ENCODE data around the gene THSD7A. TPM values are rescaled to one million over a fixed set of nuclear protein-coding genes. Genes with fewer than 3 reads are reported as not detected.

Gene THSD7A
- total and polyA plus RNA-seq, 7 experiments from 2014 or later, result 1.2 to 1.3 TPM; not detected in 5

DNA sequence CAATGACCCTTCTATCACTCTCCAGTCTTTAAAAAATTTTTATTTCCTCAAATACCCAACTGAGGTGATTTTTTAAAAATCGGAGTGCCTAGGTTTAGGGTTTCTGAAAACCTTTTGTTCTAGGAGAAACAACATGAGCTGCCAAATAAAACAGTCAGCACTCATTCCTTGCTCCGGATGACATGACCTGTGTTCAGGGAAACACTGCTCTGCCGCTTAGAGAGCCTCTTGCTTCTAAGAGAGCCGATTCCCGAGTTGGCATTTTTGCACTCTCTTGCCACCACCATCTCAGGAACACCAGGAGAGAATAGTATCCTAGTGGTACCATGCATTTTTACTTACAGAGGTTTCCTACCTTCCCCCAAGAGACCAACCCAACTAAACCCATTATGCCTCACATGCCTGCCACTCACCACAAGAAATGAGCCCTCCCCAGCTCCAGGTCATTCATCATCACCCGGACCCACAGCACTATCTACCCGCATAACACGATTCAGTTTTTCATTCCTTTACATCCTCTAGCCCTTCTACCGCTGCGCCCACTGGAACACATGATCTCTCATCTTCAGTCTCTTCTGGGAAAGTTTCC, 365.4 kb downstream of the THSD7A start:
- H3K27me3 ChIP-seq (ENCODE audit: control insufficient read depth in 2 of 2, insufficient read depth in 2 of 2, low read length in 2 of 2), result no peaks in the 10 kb centered on the region
- H3K36me3 ChIP-seq (ENCODE audit: control insufficient read depth in 2 of 3, insufficient read depth in 3 of 3, low read length in 3 of 3), result no peaks in the 10 kb centered on the region
- no peaks in the 10 kb centered on the region for H3K36me3 Mint-ChIP-seq
- intact Hi-C loops (cut with micrococcal nuclease), result no loop called here
- ChIA-PET CTCF (no interaction called here), POLR2A (no interaction called here)
- H3K9me3 Mint-ChIP-seq, result peaks cover 0 to 2% (median 0%) of the 10 kb centered on the region in 11 donors
- H3K4me3 Mint-ChIP-seq, result no peak overlapping the region
- no peak overlapping the region for H3K27ac ChIP-seq (ENCODE audit: low read depth, low read length)
- no peak for ATAC-seq
- H3K4me1 Mint-ChIP-seq, result no peaks in the 10 kb centered on the region
- no peak overlapping the region for H3K4me3 ChIP-seq (ENCODE audit: low read length)
- H3K27me3 Mint-ChIP-seq, result no peaks in the 10 kb centered on the region
- H3K9me3 ChIP-seq (ENCODE audit: control insufficient read depth in 2 of 3, low read length in 3 of 3), result no peaks in the 10 kb centered on the region
- no peak for DNase-seq
- H3K27ac Mint-ChIP-seq, result no peak overlapping the region
- no peaks in the 10 kb centered on the region for H3K4me1 ChIP-seq (ENCODE audit: control insufficient read depth in 2 of 2, insufficient read depth in 2 of 2, low read length in 2 of 2)

DNA sequence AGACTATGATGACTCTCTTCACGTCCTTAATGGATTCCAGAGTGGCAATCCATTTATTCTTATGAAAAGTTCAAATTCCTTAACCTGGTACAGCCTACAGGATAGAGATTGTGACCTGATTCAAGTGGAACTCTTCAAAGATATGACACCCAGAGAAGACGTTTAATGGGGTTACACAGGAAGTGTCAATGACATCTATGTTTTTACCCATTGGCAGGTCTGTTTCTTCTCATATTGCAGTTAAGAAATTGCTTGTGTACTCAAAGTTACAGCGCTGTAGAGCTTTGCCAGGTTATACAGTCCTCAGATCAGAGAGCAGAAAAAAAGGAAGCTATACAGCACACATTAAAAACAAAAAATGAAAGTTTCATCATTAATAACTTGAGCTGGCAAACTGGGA, 367.4 kb downstream of the THSD7A start:
- no peaks in the 10 kb centered on the region for H3K27me3 ChIP-seq (ENCODE audit: control insufficient read depth in 2 of 2, insufficient read depth in 2 of 2, low read length in 2 of 2)
- no peaks in the 10 kb centered on the region for H3K4me1 ChIP-seq (ENCODE audit: control insufficient read depth in 2 of 2, insufficient read depth in 2 of 2, low read length in 2 of 2)
- ChIA-PET CTCF (no interaction called here), POLR2A (no interaction called here)
- no peaks in the 10 kb centered on the region for H3K36me3 Mint-ChIP-seq
- no peaks in the 10 kb centered on the region for H3K4me1 Mint-ChIP-seq
- H3K27ac Mint-ChIP-seq, result no peak overlapping the region
- H3K9me3 Mint-ChIP-seq, result peaks cover 0 to 2% (median 0%) of the 10 kb centered on the region in 11 donors
- H3K9me3 ChIP-seq (ENCODE audit: control insufficient read depth in 2 of 3, low read length in 3 of 3), result no peaks in the 10 kb centered on the region
- intact Hi-C loops (cut with micrococcal nuclease), result no loop called here
- no peak overlapping the region for H3K4me3 ChIP-seq (ENCODE audit: low read length)
- no peaks in the 10 kb centered on the region for H3K27me3 Mint-ChIP-seq
- no peak for DNase-seq
- no peak overlapping the region for H3K27ac ChIP-seq (ENCODE audit: low read depth, low read length)
- no peak for ATAC-seq
- no peak overlapping the region for H3K4me3 Mint-ChIP-seq
- no peaks in the 10 kb centered on the region for H3K36me3 ChIP-seq (ENCODE audit: control insufficient read depth in 2 of 3, insufficient read depth in 3 of 3, low read length in 3 of 3)

DNA sequence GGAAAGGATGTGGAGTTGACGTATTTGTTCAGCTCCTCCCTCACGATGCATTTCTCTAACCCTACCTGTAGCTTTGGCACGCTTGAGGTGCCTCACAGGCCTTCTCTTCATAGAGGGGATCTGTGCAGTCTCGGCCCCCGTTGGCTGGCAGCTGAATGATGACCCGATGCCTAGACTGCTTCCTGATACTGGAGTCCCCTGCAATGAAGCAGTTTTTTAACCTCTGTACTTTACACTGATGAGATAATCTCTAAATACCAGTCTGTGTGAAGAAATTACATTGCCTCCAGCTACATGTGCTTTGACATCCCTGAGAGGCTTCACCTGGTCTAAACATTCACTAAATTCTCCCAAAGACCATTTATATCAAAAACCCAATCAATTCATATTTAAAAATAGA, 370.1 kb downstream of the THSD7A start:
- CTCF ChIA-PET, result no interaction called here
- intact Hi-C loops (cut with micrococcal nuclease), result no loop called here
- Histone ChIP-seq H3K4me1 (ENCODE audit: control insufficient read depth in 2 of 2, insufficient read depth in 2 of 2, low read length in 2 of 2) (no peaks in the 10 kb centered on the region), H3K36me3 (ENCODE audit: control insufficient read depth in 2 of 3, insufficient read depth in 3 of 3, low read length in 3 of 3) (no peaks in the 10 kb centered on the region), H3K27ac (ENCODE audit: low read depth, low read length) (no peak overlapping the region), H3K27me3 (ENCODE audit: control insufficient read depth in 2 of 2, insufficient read depth in 2 of 2, low read length in 2 of 2) (no peaks in the 10 kb centered on the region), H3K9me3 (ENCODE audit: control insufficient read depth in 2 of 3, low read length in 3 of 3) (no peaks in the 10 kb centered on the region), H3K4me3 (ENCODE audit: low read length) (no peak overlapping the region)
- no peak for ATAC-seq
- Mint-ChIP-seq H3K4me3 (no peak overlapping the region), H3K4me1 (peaks cover 0 to 5% (median 0%) of the 10 kb centered on the region in 7 donors), H3K27ac (no peak overlapping the region), H3K27me3 (no peaks in the 10 kb centered on the region), H3K9me3 (peaks cover 0 to under 1% (median 0%) of the 10 kb centered on the region in 11 donors), H3K36me3 (no peaks in the 10 kb centered on the region)
- POLR2A ChIA-PET, result no interaction called here
- no peak for DNase-seq

DNA sequence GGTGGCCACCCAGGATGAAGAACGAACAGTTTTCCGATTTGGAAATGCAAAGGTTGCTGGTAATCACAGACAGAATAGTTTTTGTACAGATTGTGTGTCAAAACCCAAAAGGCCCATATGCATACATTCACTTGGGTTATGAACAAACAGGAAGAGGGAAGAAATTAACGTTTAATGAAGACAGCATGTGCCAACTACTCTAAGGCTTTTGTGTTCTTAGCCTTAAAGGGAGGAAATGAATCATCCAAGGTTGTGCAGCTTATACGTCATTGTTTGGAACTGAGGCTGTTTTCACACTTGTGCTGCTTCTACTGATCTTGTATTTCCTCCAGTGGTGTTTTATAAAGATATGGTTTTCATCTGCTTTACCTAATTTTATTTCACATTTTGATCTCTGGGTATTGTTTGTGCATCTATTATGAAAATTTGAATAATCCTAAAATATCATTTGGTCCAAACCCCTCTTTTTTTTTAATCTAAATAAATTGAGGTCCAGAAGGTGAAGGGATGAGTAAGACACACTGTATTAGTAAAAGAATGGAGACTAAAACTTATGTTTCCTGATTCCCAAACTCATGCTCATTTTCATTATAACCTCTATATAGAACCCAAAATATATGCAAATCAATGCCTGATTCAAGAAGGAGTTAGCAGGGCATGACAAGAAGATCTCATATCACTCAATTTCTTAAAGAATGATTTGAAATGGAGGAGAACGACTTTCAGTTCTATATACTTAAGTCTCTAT, 373.1 kb downstream of the THSD7A start:
- DNase-seq (no peak), ATAC-seq (peak; percentile 67)
- Mint-ChIP-seq H3K27me3 (no peaks in the 10 kb centered on the region), H3K27ac (no peak overlapping the region), H3K4me3 (no peak overlapping the region), H3K36me3 (no peaks in the 10 kb centered on the region), H3K9me3 (no peaks in the 10 kb centered on the region), H3K4me1 (peaks cover 0 to 5% (median 0%) of the 10 kb centered on the region in 7 donors)
- no peaks in the 10 kb centered on the region for H3K27me3 ChIP-seq (ENCODE audit: control insufficient read depth in 2 of 2, insufficient read depth in 2 of 2, low read length in 2 of 2)
- H3K36me3 ChIP-seq (ENCODE audit: control insufficient read depth in 2 of 3, insufficient read depth in 3 of 3, low read length in 3 of 3), result no peaks in the 10 kb centered on the region
- intact Hi-C loops (cut with micrococcal nuclease), result no loop called here
- ChIA-PET CTCF (no interaction called here), POLR2A (no interaction called here)
- no peaks in the 10 kb centered on the region for H3K9me3 ChIP-seq (ENCODE audit: control insufficient read depth in 2 of 3, low read length in 3 of 3)
- H3K4me1 ChIP-seq (ENCODE audit: control insufficient read depth in 2 of 2, insufficient read depth in 2 of 2, low read length in 2 of 2), result no peaks in the 10 kb centered on the region
- no peak overlapping the region for H3K4me3 ChIP-seq (ENCODE audit: low read length)
- no peak overlapping the region for H3K27ac ChIP-seq (ENCODE audit: low read depth, low read length)

DNA sequence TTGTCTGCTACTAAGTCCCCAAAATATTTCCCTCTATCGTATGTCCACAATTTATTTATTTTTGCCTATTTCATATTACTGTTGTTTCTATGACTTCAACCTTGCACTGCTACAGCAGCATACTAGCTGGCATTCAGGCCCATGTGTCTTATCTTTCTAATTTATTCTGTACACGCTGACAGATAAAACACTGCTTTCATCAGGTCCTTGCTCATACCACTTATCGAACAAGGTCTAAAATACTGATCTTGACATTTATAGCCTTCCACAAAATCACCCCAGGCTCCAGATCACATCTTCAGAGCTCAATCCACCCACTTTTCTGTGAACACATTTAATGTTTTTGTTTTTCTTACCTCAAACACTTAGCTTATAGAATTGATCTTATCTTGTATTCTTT, 374.6 kb downstream of the THSD7A start:
- H3K27ac ChIP-seq (ENCODE audit: low read depth, low read length), result no peak overlapping the region
- intact Hi-C loops (cut with micrococcal nuclease), result no loop called here
- H3K4me3 ChIP-seq (ENCODE audit: low read length), result no peak overlapping the region
- H3K27ac Mint-ChIP-seq, result no peak overlapping the region
- no peaks in the 10 kb centered on the region for H3K36me3 Mint-ChIP-seq
- POLR2A ChIA-PET, result no interaction called here
- no peaks in the 10 kb centered on the region for H3K27me3 ChIP-seq (ENCODE audit: control insufficient read depth in 2 of 2, insufficient read depth in 2 of 2, low read length in 2 of 2)
- no peak overlapping the region for H3K4me3 Mint-ChIP-seq
- no peaks in the 10 kb centered on the region for H3K9me3 Mint-ChIP-seq
- no peak for ATAC-seq
- H3K4me1 ChIP-seq (ENCODE audit: control insufficient read depth in 2 of 2, insufficient read depth in 2 of 2, low read length in 2 of 2), result no peaks in the 10 kb centered on the region
- DNase-seq, result no peak
- CTCF ChIA-PET, result no interaction called here
- no peaks in the 10 kb centered on the region for H3K27me3 Mint-ChIP-seq
- no peaks in the 10 kb centered on the region for H3K36me3 ChIP-seq (ENCODE audit: control insufficient read depth in 2 of 3, insufficient read depth in 3 of 3, low read length in 3 of 3)
- no peaks in the 10 kb centered on the region for H3K9me3 ChIP-seq (ENCODE audit: control insufficient read depth in 2 of 3, low read length in 3 of 3)
- H3K4me1 Mint-ChIP-seq, result peaks cover 0 to 5% (median 0%) of the 10 kb centered on the region in 7 donors

DNA sequence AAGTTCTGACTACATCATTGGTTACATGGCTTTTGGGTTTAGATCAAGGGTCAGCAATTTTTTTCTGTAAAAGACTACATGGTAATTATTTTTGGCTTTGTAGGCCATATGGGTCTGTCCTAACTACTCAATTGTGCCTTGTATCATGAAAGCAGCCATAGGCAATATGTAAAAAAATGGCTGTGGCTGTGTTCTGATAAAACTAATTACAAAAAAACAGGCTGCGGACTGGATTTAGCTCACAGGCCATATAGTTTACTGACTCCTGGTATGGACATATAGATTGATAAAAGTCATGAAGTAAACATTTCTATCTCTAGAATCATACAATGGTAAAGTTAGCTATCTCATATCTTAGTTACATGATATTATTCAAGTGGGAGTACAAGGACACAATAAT, 375.4 kb downstream of the THSD7A start:
- H3K4me1 Mint-ChIP-seq, result peaks cover 0 to 5% (median 0%) of the 10 kb centered on the region in 7 donors
- no peaks in the 10 kb centered on the region for H3K9me3 Mint-ChIP-seq
- intact Hi-C loops (cut with micrococcal nuclease), result no loop called here
- DNase-seq (no peak), ATAC-seq (no peak)
- no peaks in the 10 kb centered on the region for H3K36me3 Mint-ChIP-seq
- no peak overlapping the region for H3K27ac ChIP-seq (ENCODE audit: low read depth, low read length)
- no peaks in the 10 kb centered on the region for H3K4me1 ChIP-seq (ENCODE audit: control insufficient read depth in 2 of 2, insufficient read depth in 2 of 2, low read length in 2 of 2)
- no peak overlapping the region for H3K4me3 Mint-ChIP-seq
- POLR2A ChIA-PET, result no interaction called here
- no peaks in the 10 kb centered on the region for H3K27me3 ChIP-seq (ENCODE audit: control insufficient read depth in 2 of 2, insufficient read depth in 2 of 2, low read length in 2 of 2)
- H3K36me3 ChIP-seq (ENCODE audit: control insufficient read depth in 2 of 3, insufficient read depth in 3 of 3, low read length in 3 of 3), result no peaks in the 10 kb centered on the region
- CTCF ChIA-PET, result no interaction called here
- H3K27ac Mint-ChIP-seq, result no peak overlapping the region
- H3K27me3 Mint-ChIP-seq, result no peaks in the 10 kb centered on the region
- no peak overlapping the region for H3K4me3 ChIP-seq (ENCODE audit: low read length)
- H3K9me3 ChIP-seq (ENCODE audit: control insufficient read depth in 2 of 3, low read length in 3 of 3), result no peaks in the 10 kb centered on the region

DNA sequence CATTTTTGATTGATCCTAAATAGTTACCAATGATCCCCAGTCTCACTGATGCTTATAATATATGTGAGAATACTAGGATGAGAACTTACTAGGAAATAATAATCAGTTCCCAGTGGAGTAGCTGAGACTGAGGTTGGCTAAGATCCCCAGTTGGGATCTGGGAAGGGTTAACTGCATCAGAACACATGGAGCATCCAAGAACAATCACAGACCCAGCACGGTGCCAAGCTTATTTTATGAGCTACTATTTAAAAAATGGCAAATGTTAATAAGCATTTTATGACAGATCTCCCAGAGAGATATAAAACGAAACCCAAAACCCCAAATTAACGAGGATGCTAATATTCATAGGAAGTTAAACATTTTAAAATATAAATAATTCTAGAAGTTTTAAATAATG, 379.5 kb downstream of the THSD7A start:
- Histone ChIP-seq H3K4me1 (ENCODE audit: control insufficient read depth in 2 of 2, insufficient read depth in 2 of 2, low read length in 2 of 2) (no peaks in the 10 kb centered on the region), H3K9me3 (ENCODE audit: control insufficient read depth in 2 of 3, low read length in 3 of 3) (no peaks in the 10 kb centered on the region), H3K27ac (ENCODE audit: low read depth, low read length) (no peak overlapping the region), H3K27me3 (ENCODE audit: control insufficient read depth in 2 of 2, insufficient read depth in 2 of 2, low read length in 2 of 2) (no peaks in the 10 kb centered on the region), H3K4me3 (ENCODE audit: low read length) (no peak overlapping the region), H3K36me3 (ENCODE audit: control insufficient read depth in 2 of 3, insufficient read depth in 3 of 3, low read length in 3 of 3) (no peaks in the 10 kb centered on the region)
- Mint-ChIP-seq H3K27me3 (no peaks in the 10 kb centered on the region), H3K4me1 (no peaks in the 10 kb centered on the region), H3K4me3 (no peak overlapping the region), H3K36me3 (no peaks in the 10 kb centered on the region), H3K27ac (no peak overlapping the region), H3K9me3 (no peaks in the 10 kb centered on the region)
- intact Hi-C loops (cut with micrococcal nuclease), result no loop called here
- CTCF ChIA-PET, result no interaction called here
- POLR2A ChIA-PET, result no interaction called here
- no peak for DNase-seq
- no peak for ATAC-seq
